Lower leg skin (tissue), 3 donors: ENCODE results near the gene CES2.
"Not testable (repeated sequence)": the region's sequence is repeated elsewhere in the genome, so short reads cannot be mapped to it uniquely, and the experiment has no call there.

Experiments used
- POLR2A ChIP-seq, 2 donors: fragments of 450-650 bp; IDR thresholded peaks; one replicate each; pipeline ENCODE4 v1.6.1; 2016 to 2017; ENCODE audit warnings: antibody characterized with exemption in 2 of 2, mild to moderate bottlenecking in 1 of 2, moderate library complexity in 1 of 2
- TF ChIP-seq, protein P1 (sequence below), 3 donors: fragments of 450-650 bp; IDR thresholded peaks; one replicate each; pipeline ENCODE4 v1.5.1; 2016; ENCODE audit warnings: antibody characterized with exemption in 3 of 3, mild to moderate bottlenecking in 3 of 3, moderate library complexity in 2 of 3

DNA sequence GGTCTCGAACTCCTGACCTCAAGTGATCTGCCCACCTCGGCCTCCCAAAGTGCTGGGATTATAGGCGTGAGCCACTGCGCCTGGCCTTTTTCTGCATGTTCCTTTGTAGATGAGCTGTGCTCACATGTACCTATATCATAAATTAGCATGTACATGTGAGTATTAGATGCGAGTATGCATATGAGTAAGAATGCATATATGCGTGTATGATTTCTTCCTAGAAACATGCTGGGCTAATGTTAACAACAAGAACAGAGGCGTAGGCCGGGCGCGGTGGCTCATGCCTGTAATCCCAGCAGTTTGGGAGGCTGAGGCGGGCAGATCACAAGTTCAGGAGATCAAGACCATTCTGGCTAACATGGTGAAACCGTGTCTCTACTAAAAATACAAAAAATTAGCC lies 58.2 kb downstream of the CES2 start:
- TF ChIP-seq POLR2A (IDR thresholded peaks at IDR 0.05), result not testable (repeated sequence)
- TF ChIP-seq, protein P1, sequence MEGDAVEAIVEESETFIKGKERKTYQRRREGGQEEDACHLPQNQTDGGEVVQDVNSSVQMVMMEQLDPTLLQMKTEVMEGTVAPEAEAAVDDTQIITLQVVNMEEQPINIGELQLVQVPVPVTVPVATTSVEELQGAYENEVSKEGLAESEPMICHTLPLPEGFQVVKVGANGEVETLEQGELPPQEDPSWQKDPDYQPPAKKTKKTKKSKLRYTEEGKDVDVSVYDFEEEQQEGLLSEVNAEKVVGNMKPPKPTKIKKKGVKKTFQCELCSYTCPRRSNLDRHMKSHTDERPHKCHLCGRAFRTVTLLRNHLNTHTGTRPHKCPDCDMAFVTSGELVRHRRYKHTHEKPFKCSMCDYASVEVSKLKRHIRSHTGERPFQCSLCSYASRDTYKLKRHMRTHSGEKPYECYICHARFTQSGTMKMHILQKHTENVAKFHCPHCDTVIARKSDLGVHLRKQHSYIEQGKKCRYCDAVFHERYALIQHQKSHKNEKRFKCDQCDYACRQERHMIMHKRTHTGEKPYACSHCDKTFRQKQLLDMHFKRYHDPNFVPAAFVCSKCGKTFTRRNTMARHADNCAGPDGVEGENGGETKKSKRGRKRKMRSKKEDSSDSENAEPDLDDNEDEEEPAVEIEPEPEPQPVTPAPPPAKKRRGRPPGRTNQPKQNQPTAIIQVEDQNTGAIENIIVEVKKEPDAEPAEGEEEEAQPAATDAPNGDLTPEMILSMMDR (IDR thresholded peaks at IDR 0.05), result not testable (repeated sequence)
